ENCODE measurements around the gene TMEM171. TPM values are rescaled to one million over a fixed set of nuclear protein-coding genes. Genes with fewer than 3 reads are reported as not detected.

TMEM171 gene
- total and polyA plus RNA-seq, 2 of the 8 experiments (the other 6 are each of a cell fraction or from before 2014, with no cell fraction given): 1.0 to 2.2 TPM

DNA sequence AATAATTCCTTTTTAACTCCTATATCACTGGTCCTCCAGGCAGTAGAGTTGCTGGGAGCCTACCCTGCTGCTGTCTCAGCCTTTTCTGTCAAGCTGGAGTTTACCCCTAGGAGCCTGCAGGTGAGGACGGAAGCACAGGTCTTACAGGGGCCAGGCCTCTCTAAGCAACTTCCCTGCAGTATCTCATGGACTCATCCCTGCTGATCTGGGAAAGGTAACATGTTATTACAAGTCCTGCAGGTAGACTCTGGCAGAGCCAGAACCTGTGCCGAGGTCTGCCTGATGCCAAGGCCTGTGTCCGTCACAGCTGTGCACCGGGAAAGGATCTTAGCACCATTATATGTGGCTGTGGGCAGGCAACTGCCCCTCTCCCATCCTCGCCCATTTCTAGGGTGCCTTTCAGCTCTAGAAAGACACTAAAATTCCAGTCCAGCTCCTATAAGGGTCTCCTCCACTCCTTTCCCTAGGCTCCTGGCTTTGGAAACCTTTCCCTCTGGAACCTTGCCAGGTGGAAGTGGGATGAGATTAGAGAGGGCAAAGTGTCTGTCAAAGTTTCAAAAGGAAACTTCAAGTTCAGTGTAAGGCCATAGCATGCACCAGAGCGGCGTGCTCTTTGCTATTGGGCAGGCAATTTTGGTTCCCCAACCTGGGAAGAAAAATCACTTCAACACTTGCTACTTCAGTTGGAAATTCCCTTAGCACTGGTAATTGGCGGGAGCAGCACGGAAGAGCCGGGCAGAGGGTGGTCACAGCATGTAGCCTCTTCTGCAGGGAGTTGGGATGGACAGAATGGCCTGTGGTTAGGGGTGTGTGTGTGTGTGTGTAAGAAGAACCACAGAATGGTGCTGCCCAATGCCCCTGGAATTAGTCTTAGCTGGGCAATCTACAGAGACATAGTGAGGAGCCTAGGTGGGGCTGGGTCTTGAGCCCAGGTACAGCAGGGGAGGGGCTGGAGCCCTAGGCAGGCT, 17.5 kb downstream of the TMEM171 start:
- no peak overlapping the region for H3K9ac ChIP-seq (replicated peaks in 1 of 4; ENCODE audit: extremely low read depth in 1 of 4, low read depth in 3 of 4, low read length in 3 of 4)
- no peaks in the 10 kb centered on the region for H3K79me1 ChIP-seq (ENCODE audit: low read depth, low read length)
- no peak overlapping the region for H2BK15ac ChIP-seq (ENCODE audit: low read length)
- 88% methylated on average over 10 of the region's 10 CpGs; no CpG with 5 or more reads in 1 of the 2 experiments for WGBS, 2 experiments (ENCODE audit: extremely low coverage in 1 of 2, insufficient coverage in 1 of 2, insufficient read length in 1 of 2, insufficient replicate concordance in 2 of 2, low coverage in 1 of 2, low lambda C conversion rate in 2 of 2, missing lambda C conversion rate in 1 of 2)
- no peak overlapping the region for H3K18ac ChIP-seq (ENCODE audit: extremely low read depth, low read length)
- no peak overlapping the region for H3K4ac ChIP-seq (replicated peaks; ENCODE audit: insufficient read length, low read depth, low read length)
- no peak overlapping the region for H4K91ac ChIP-seq (replicated peaks; ENCODE audit: insufficient read length, low read length)
- DNase-seq (ENCODE audit: low read depth in 1 of 2, low spot score in 2 of 2) (no peak), FAIRE-seq (no peak)
- POLR2A ChIA-PET (ENCODE audit: partially characterized antibody): interaction anchor here (1.6 kb wide), 1 partner anchor 31 kb away, joined by 3 read pairs; no protein-coding TSS in a partner anchor
- H2AFZ ChIP-seq (ENCODE audit: low read length): 0 out of 2 replicates have a peak overlapping the region, but pooled peaks have one; percentile 46
- H3K4me1 ChIP-seq (replicated peaks in 1 of 4; ENCODE audit: control insufficient read depth in 3 of 4, insufficient read depth in 4 of 4, low read length in 3 of 4): peaks cover 0 to 10% (median 3%) of the 10 kb centered on the region in 4 experiments; a peak in 3 of 7 replicates
- TF ChIP-seq SP1 (IDR thresholded peaks at IDR 0.05; ENCODE audit: low read depth, low read length) (no peak), RAD21 (IDR thresholded peaks at IDR 0.05 in 1 of 2, conservative IDR thresholded peaks at IDR 0.05 in 1 of 2; ENCODE audit: low read depth in 2 of 2, low read length in 2 of 2) (no peak), KDM1A (IDR thresholded peaks at IDR 0.05; ENCODE audit: borderline replicate concordance, low read length) (no peak), MAFK (IDR thresholded peaks at IDR 0.05; ENCODE audit: low read depth, low read length) (no peak), TBP (IDR thresholded peaks at IDR 0.05; ENCODE audit: low read depth, low read length) (no peak), BCL11A (IDR thresholded peaks at IDR 0.05; ENCODE audit: low read depth in 2 of 2, low read length in 2 of 2) (no peak), SUZ12 (IDR thresholded peaks at IDR 0.05; ENCODE audit: low read length) (no peak)
- TF ChIP-seq, protein P1, sequence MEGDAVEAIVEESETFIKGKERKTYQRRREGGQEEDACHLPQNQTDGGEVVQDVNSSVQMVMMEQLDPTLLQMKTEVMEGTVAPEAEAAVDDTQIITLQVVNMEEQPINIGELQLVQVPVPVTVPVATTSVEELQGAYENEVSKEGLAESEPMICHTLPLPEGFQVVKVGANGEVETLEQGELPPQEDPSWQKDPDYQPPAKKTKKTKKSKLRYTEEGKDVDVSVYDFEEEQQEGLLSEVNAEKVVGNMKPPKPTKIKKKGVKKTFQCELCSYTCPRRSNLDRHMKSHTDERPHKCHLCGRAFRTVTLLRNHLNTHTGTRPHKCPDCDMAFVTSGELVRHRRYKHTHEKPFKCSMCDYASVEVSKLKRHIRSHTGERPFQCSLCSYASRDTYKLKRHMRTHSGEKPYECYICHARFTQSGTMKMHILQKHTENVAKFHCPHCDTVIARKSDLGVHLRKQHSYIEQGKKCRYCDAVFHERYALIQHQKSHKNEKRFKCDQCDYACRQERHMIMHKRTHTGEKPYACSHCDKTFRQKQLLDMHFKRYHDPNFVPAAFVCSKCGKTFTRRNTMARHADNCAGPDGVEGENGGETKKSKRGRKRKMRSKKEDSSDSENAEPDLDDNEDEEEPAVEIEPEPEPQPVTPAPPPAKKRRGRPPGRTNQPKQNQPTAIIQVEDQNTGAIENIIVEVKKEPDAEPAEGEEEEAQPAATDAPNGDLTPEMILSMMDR (IDR thresholded peaks at IDR 0.05; ENCODE audit: control extremely low read depth in 1 of 3, insufficient read depth in 1 of 3, low read depth in 1 of 3, low read length in 3 of 3): no peak
- CTCF ChIA-PET (ENCODE audit: partially characterized antibody): interaction anchor here (0.7 to 4.7 kb wide), 9 partner anchors 13 to 161 kb away, joined by 3 to 41 read pairs (median 5); partner anchors contain the start of gene TMEM174
- no peak overlapping the region; the same call in 1 of the 2 replicates for H3K27ac ChIP-seq (ENCODE audit: low read depth, low read length)
- H3K4me3 ChIP-seq (ENCODE audit: extremely low read depth in 1 of 4, insufficient read depth in 2 of 4, low read depth in 3 of 4, low read length in 4 of 4): no peak overlapping the region
- H3K4me2 ChIP-seq (ENCODE audit: insufficient read depth in 1 of 2, low read depth in 2 of 2, low read length in 2 of 2): no peak overlapping the region
- no peak overlapping the region for H3K14ac ChIP-seq (ENCODE audit: insufficient read length)
- H3K56ac ChIP-seq (replicated peaks; ENCODE audit: insufficient read length, low read depth, low read length): no peak overlapping the region
- H3K79me2 ChIP-seq (ENCODE audit: control insufficient read depth in 1 of 2, insufficient read depth in 2 of 2, low read length in 2 of 2): no peaks in the 10 kb centered on the region
- no peak overlapping the region for H2BK12ac ChIP-seq (ENCODE audit: low read depth, low read length)
- no peaks in the 10 kb centered on the region for H3K23me2 ChIP-seq (ENCODE audit: low read depth, low read length)
- H2BK120ac ChIP-seq (replicated peaks; ENCODE audit: low read depth, low read length): no peak overlapping the region
- no peak overlapping the region for H3K23ac ChIP-seq (ENCODE audit: insufficient read length)
- H2BK20ac ChIP-seq (ENCODE audit: low read length): no peak overlapping the region
- H3K27me3 ChIP-seq (replicated peaks in 1 of 4; ENCODE audit: control insufficient read depth in 3 of 4, extremely low read depth in 1 of 4, insufficient read depth in 3 of 4, low read length in 3 of 4): no peaks in the 10 kb centered on the region; a peak in 1 of 7 replicates
- no peak overlapping the region for H2AK5ac ChIP-seq (ENCODE audit: low read depth, low read length)
- H3K9me3 ChIP-seq (ENCODE audit: insufficient read depth in 2 of 2, low read depth in 1 of 2, low read length in 1 of 2): no peaks in the 10 kb centered on the region
- H2BK5ac ChIP-seq (ENCODE audit: low read depth, low read length): no peak overlapping the region
- H4K20me1 ChIP-seq (replicated peaks in 1 of 2; ENCODE audit: control insufficient read depth in 1 of 2, insufficient read depth in 2 of 2, low read length in 2 of 2): no peaks in the 10 kb centered on the region
- H3K36me3 ChIP-seq (ENCODE audit: control insufficient read depth in 2 of 4, insufficient read depth in 4 of 4, low read length in 3 of 4): no peaks in the 10 kb centered on the region
- no peak overlapping the region for H4K5ac ChIP-seq (ENCODE audit: insufficient read length, low read depth, low read length)
- no peak overlapping the region for H4K8ac ChIP-seq (ENCODE audit: extremely low read depth, insufficient read depth, low read length)
